Stimulated activated CD4-positive, alpha-beta T cell treated with anti-CD3 and anti-CD28 coated beads, Interleukin-2, amount 100 ng/mL, for 48 hours (primary cell): Measurements from ENCODE around the gene RTP5.
"Not testable (repeated sequence)": the region's sequence is repeated elsewhere in the genome, so short reads cannot be mapped to it uniquely, and the experiment has no call there.

Experiments used
- DNase-seq, 2 donors: peaks; one replicate each; pipeline ENCODE4 v3.0.0-alpha.2; 2020

The RTP5 gene

GRCh38 chr2:241869087-241869961 is at the start of gene RTP5:
Gene RTP5 (plus strand): TSS chr2:241869729. CDS start chr2:241869757, 28 bp downstream.
- no peak for DNase-seq

- not testable (repeated sequence) for DNase-seq
Measured at GRCh38 chr2:241819947-241820624, 49.4 kb upstream of the RTP5 start.

- no peak for DNase-seq
Measured at GRCh38 chr2:241820625-241821384, 48.7 kb upstream of the RTP5 start.

- DNase-seq: no peak
Measured at GRCh38 chr2:241821460-241822263, 47.9 kb upstream of the RTP5 start.

GRCh38 chr2:241822264-241822623 is 47.3 kb upstream of the RTP5 start:
- no peak for DNase-seq

- DNase-seq: not testable (repeated sequence)
Measured at GRCh38 chr2:241823531-241824437, 45.7 kb upstream of the RTP5 start.

- DNase-seq: no peak
Measured at GRCh38 chr2:241827394-241827793, 42.1 kb upstream of the RTP5 start.

GRCh38 chr2:241833101-241833663 is 36.3 kb upstream of the RTP5 start:
- no peak for DNase-seq

- not testable (repeated sequence) for DNase-seq
Measured at GRCh38 chr2:241833756-241834526, 35.6 kb upstream of the RTP5 start.

GRCh38 chr2:241834527-241835210 is 34.9 kb upstream of the RTP5 start:
- DNase-seq: no peak

GRCh38 chr2:241835611-241836010 is 33.9 kb upstream of the RTP5 start:
- DNase-seq: no peak

GRCh38 chr2:241836292-241836691 is 33.2 kb upstream of the RTP5 start:
- DNase-seq: no peak

- DNase-seq: no peak
Measured at GRCh38 chr2:241837197-241837965, 32.1 kb upstream of the RTP5 start.

- no peak for DNase-seq
Measured at GRCh38 chr2:241841181-241842066, 28.1 kb upstream of the RTP5 start.

GRCh38 chr2:241842067-241842415 is 27.5 kb upstream of the RTP5 start:
- no peak for DNase-seq

- no peak for DNase-seq
Measured at GRCh38 chr2:241842620-241843211, 26.8 kb upstream of the RTP5 start.

GRCh38 chr2:241843321-241844065 is 26.0 kb upstream of the RTP5 start:
- no peak for DNase-seq
